HG02798 (cell line): Measurements from ENCODE around the gene ZBTB7C.

Source experiments
- ATAC-seq: cut with Tn5 transposase; IDR thresholded peaks from one replicate; pipeline ENCODE4 v1.9.1; 2021; ENCODE audit warnings: mild to moderate bottlenecking; ENCODE audit not compliant: unreplicated experiment, poor library complexity

The ZBTB7C gene

DNA sequence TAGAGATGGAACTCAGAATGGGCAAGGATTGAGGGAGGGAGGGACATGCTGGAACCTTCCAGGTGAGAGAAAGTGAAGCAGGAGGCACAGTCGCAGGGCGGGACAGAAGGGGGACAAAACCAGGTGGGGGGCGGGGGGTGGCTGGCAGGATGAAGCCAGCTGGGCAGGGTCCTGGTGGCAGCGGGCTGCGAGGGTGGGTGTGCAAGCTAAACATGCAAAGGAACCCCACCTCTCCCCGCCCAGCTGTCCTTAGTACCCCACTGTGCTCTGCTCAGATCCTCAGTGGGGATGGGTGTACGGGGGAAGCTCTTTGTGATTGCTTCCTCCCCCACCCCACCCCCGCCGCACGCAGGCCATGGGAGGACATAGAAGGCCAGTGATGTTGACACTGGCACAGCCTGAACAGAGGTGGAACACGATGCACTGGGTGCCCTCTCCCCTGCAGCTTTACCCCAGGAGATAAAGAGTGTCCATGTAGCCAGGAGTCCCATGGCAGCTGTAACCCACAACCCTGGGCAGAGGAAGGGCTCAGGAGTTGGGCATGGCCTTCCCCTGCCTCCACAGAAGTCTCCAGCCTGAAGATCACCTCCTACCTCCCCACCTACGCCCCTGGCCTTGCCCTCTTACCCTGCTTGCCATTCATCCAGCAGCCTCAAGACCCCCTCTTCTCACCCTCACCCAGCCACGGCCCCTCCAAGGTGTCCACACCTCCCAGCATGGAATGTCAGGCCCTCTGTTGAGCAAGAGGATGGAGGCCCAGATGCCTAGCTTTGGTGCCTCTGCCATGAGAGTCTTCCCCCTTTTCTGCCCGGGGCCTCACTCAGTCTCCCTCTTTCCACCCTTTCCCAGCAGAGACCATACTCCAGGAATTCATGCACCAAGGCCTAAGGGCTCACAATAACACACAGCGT, 206.6 kb downstream of the ZBTB7C start:
- ATAC-seq: no peak

DNA sequence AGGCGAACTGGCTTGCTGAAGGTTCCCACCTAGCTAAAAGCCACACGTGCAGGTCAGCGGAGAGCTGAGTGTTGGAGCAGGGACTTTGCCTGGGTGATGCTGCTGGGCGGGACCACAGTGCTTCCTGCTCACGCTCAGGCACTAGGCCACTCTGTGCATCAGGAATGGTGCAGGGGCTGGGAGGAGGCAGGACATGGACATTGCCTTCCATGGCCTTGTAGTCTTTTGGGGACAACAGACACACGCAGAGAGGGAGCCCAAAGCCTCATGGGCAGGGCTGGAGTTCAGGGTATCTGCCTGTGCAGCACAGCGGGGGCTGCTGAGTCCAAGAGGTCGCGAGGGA, 207.2 kb downstream of the ZBTB7C start:
- ATAC-seq: no peak

DNA sequence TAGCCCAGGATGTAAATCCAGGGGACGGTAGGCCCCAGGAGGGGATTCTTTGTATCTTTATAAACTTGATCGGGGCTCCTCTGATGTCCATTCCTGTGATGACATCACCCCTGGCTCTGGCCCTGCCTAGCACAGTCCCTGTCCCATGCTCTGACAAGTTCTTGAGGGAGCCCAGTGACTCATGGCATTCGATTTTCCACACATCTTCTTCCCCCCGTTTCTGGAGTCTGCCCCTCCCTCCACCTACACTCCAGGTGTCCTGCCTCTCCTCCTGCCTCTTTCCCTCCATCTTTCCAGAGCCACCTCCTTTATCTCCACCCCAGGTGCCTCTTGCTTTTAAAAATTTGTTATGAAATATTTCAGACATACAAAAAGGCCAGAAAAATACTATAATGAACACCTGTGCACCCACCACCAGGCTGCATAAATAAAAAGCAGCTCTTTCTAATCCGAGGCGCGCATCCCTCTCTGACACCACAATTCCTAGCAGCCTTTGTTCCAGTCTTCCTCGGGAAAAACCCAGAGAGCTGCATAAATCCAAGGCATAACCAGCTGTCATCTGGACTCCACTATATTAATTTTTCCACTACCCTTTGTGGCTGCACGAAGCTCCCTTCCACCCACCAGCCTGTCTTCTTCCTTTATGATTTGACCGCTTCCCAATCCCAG, 207.7 kb downstream of the ZBTB7C start:
- no peak for ATAC-seq

DNA sequence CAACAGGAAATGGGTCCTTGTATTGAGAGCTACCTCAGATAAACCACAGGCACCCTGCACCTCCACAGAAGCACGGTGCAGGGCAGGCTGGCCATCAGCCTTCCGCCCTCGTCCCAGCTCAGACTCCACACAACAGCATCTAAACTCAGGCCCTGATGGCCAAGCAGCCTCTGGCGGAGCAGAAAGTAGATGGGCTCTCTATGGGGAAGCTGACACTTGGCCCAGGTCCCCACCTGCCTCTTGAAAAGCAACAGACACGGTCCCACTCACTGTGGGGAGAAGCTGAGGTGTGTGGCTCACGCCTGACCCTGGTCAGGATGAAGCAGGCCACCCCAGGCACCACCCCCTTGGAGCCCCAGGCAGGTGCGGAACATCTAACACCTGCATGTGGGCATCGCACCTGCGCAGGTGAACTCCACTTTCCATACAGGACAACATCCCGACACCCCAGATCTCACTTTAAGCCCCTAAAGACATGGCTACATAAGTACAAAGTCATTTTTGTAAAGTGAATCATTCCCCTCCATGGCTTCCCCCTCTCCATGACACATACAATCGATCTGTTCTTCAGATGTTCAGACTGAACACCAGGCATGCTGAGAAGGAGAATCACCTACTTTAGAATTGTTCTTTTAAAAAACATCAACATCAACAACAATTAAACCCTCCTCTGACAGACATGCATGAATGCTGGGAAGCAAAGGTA, 208.4 kb downstream of the ZBTB7C start:
- ATAC-seq: no peak

DNA sequence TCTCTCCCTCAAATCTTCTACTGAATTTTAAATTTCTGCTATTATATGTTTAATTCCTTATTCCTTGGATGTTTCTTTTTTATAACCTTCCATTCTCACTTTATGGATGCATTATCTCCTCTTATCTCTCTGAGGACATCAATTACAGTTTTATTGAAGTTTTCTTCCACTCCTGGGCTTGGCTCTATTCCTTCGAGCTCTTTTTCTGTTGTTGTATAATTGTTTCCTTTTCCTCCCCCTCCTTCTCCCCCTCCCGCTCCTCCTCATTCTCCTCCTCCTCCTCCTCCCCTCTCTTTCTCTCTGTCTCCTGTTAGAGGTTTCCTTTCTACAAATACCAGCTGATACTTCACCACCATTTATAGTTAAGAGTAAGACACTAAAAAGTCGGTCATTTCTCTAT, 209.8 kb downstream of the ZBTB7C start:
- no peak for ATAC-seq

DNA sequence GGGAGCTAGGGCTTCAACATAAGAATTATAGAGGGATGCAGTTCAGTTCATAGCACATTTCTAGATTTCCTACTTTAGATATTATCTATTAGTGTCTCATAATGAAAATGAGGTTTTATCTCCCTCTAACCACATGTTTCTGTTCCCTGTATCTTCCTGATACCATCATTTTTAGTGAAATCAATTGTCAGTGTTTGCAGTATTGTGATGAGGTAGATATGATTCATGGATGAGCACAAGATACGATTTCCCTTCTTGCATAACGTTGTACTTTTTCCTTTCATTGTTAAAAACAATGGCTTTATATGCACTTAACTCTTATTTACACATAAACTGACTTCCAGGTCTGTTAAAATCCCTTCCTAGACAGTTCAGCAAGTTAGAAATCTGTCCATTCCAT, 211.4 kb downstream of the ZBTB7C start:
- no peak for ATAC-seq

DNA sequence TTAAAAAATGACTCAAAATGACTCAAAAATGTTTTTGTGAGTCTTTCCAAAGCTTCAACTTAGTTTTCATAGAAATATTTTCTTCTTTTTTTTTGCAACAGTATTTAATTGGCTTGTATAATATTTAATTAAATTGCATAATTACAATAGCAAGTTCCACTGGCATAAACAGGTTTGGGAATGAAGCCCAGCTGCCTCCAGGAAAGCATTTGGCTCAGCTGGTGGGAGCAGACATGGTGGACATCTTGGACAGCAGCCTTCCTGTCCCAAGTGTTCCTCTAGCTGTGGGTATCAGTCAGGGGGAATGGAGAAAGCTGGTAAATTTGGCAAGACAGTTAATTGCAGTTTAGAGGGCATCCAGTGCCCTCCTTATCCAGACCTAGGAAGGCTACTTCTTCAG, 213.4 kb downstream of the ZBTB7C start:
- ATAC-seq: no peak

DNA sequence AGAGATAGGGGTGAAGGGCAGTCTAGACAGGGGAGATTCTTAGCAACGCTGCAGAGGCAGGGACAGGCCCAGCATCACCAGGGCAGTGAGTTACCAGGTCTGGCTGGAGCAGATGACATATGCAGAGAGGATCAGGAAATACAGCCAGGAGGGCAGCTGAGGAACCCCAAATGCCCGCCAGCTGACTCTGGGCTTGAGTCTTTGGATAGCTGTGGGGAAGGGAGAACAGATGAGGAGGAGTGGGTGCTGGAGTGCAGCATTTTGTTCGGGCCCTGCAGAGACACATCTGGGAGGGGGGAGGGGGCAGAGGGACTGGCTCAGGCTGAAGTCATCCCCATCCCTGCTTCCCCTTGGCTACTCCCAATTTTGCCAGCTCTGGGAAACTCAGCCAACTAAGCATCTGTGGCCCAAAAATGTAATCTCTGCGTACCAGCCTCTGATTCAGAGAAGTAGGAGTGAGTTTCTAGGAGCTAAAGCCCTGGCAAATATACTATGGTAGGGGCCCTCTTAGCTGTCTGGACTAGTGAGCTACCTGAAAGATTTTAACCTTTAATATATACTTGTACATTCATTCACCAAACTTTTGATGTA, 214.5 kb downstream of the ZBTB7C start:
- no peak for ATAC-seq

DNA sequence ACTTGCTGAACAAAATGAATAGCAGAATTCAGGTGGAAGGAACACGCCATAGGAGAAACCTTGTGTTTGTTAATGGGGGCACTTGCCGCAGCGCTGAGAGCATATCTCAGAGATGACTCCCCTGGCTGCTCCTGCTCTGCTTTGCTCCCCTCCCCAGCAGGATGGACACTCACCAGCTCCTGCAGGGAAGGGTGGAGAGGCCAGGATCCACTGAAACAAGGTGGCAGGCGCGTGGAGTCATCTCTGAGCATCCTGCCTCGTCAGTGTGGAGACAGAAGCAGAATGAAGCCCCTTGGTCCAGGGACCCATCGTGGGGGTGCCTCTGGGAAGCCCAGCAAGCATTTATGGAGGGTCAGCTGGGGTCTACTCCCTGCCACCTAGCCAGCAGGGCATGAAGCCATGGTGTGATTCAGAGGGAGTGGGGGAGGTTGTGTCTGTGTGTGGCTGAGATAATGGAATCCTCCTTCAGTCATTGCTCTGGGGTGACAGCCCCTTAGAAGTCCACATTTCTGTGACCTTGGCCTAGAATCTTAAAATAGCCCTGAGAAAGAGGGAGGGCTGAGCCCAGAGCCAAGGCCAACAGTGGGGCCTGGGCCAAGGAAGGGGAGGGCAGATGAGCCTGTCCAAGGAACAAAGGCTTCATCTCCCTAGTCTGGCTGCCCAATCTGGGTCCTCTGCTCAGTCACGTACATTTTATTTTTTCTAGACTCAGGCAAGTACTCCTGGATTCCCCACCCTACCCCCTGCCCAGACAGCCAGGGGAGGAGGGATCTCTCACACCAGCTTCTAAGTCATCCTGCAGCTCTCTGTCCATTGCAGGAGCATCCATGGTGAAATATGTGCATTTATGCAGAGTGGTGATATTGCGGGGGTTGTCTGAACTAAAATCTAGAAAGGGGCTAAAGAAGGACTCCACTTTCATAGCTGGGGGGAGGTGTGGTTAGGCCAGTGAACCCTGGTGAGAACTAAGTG, 215.4 kb downstream of the ZBTB7C start:
- ATAC-seq: no peak

DNA sequence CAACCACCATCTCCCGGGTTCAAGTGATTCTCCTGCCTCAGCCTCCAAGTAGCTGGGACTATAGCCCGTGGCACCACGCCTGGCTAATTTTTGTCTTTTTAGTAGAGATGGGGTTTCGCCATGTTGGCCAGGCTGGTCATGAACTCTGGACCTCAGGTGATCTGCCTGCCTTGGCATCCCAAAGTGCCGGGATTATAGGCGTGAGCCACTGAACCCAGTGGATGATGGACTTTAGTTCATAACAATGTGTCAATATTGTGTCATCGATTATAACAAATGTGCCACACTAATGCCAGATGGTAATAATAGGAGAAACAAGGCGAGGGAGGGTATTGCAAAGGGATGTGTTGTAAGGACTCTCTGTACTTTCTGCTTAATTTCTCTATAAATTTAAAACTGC, 216.6 kb downstream of the ZBTB7C start:
- ATAC-seq: no peak

DNA sequence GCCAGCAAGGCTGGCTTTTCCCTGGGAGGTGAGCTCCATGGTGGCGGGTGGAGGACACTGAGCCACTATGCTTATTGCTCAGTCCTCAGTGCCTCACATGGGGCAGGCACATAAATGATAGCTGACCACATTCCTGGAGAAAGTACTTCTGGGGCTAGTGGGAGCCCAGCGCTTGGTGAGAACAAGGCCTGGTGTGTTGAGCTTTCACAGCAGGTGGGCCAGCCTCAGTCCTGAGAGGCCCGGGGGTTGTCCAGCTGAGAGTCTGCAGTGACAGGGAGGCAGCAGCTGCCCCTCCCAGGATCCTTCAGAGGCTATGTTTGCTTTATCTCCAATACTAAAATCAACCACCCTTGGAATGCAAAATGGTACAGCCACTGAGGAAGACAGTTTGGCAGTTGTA, 217.7 kb downstream of the ZBTB7C start:
- ATAC-seq: no peak

DNA sequence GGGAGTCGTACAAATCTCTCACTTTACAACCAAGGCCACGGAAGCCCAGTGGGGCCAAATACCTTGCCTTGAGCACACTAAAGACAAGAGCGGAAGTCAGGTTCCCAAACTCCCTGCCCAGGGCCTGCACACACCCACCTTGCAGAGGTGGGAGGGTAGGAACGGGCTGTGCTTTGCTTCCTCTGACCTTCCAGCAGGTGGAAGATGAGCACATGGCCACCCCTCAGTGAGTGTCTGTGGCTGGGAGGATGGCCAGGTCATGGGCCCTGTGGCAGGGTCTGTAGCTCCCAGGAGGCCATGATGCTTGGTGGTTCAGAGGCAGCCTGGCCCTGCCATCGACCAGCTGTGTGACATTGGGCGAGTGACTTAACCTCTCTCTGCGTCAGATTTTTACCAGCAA, 218.2 kb downstream of the ZBTB7C start:
- no peak for ATAC-seq

DNA sequence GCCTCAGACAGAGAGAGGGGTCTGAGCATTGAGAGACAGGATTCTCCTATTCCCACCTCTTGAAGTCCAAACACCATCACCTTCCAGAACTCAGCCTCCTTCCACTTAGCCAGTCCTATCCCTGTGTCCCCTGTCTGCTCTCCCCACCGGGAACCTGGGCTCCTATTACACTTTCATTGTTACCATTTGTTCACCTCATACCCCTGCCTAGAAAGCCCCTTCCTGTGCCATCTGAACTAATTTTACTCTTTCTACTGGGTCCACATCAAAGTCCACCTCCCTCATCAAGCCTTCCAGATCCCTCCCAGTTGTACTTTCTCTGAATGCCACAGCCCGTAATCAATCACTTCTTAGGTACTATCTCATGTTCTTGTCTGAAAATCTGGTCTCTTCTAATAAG, 220.6 kb downstream of the ZBTB7C start:
- ATAC-seq: no peak

DNA sequence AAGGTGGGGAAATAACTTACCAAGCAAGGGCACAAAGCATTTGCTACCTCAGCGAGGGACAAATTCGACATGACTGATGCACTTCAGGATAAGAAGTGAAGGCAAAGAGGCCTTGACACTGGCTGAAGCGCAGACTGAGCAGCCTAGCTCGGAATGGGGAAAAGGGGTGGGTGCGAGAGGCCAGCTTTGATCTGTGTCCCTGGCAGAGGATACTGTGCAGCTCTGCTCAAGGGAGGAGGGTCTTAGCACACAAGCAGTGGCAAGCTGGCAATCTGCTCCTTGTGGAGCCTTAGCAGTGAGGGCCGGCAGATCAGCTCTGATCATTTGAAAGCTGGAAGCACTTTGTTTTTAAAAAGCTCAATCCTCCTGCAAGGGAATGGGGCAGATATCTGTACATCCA, 222.3 kb downstream of the ZBTB7C start:
- no peak for ATAC-seq

DNA sequence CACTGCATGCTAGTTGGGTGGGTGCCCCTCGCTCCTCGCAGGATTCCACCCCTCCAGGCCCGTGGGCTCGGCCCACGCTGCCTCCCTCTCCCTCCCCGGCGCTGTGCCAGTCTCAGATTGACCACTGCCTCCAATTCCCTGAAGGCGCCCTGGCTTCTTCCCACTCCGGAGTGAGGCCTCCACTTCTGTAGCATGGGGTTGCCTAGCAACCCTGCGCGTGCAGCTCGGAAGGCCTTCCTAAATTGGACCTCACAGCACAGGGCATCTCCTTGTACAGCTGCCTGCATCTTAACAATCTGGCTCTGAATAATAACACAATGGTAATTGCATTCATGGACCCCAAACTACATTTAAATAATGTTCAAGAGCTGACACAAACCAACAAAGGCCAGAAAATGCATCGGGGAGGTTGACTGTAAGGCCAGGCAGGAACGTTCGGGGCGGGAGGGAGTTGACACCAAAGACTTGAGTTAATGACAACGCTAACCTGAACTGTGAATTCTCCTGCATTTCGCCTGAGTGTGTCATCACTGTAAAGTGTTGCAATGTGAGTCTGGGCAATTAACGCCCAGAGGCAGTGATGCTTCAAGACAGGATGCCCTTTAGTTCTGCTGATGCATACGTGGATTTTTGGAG, 222.9 kb downstream of the ZBTB7C start:
- ATAC-seq: no peak

DNA sequence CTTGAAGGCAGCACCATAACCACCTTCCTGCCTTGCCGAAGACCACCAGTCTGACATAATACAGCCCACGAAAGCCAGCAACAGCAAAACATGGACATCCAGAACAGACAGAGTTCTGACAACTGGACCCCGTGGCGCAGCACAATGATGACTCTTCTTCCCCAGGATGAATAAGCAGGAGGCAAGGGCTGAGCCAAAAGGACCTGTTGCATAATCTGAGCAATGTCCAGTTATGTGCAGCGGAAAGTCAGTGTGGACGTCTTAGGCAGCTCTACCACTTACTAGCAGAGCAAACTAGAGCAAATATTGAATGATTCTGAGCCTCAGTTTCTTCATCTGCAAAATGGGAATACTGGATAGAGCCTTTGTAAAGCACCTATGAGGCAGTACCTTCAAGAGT, 225.1 kb downstream of the ZBTB7C start:
- no peak for ATAC-seq

DNA sequence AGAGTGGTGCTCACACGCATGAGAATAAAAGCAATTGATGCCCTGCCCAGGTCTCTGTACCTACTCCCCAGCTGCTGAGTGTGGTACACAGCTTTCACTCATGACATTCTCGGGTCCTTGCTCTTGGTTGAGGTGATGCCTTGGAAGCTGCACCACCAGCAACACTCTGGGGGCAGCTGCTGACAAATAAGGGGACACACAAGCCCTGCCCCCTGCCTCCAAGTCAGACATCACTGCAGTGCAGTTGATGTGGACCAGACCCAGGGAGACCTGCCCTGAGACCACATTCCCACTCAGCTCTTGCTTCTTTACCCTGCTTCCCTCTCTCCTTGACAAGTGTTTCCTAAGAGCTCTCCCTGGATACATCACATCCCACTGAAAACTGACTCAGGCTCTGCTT, 225.6 kb downstream of the ZBTB7C start:
- ATAC-seq: no peak

DNA sequence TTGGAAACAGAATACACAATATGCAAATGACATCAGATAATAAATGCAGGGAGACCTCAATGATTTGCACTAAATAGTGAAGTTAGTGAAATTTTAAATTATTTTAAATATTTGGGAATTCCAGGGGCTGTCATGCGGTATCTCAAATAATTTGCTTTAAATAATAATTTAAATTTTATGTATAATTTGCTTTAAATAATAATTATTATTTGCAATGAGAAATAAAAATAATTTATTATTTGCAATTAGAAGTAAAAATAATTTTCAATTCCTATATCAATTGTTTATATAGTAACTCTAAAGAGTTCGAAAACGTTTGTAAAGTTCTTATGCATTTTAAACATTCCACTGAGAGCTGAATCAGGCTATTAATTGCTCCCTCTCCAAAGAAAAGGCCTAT, 226.4 kb downstream of the ZBTB7C start:
- no peak for ATAC-seq

DNA sequence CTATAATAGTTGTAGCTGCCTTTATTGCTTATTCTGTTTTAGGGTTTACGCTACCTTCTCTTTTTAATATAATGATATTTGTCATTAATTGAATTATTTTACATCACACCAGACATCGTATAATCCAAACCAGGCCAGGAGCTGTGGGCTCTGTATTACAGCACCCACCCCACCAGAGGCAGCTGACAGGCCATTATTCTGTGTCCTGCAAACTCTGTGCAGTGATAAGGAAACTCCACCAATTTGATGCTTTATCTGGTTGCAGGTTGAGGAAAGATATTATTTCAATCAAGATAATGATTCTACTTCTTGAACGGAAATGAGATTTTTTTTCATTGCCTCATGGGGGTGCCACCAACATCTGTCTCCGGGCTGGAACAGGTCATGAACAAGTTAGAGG, 227.3 kb downstream of the ZBTB7C start:
- ATAC-seq: no peak
